ENCODE measurements around the gene NR2C2AP.
"Not testable (repeated sequence)": the region's sequence is repeated elsewhere in the genome, so short reads cannot be mapped to it uniquely, and the experiment has no call there.

The NR2C2AP gene

GRCh38 chr19:19203012-19203856, at the start of gene NR2C2AP:
NR2C2AP (minus strand) TSS chr19:19203414; CDS start chr19:19203060, 354 bp downstream.
- FAIRE-seq, result peak; percentile 90

- FAIRE-seq, result no peak
Observed at GRCh38 chr19:19250196-19250801, 47.1 kb upstream of the NR2C2AP start.

- FAIRE-seq, result no peak
Observed at GRCh38 chr19:19240476-19240875, 37.3 kb upstream of the NR2C2AP start.

GRCh38 chr19:19239675-19240074, 36.5 kb upstream of the NR2C2AP start:
- FAIRE-seq, result no peak

GRCh38 chr19:19238126-19238894, 35.1 kb upstream of the NR2C2AP start:
- FAIRE-seq, result no peak

GRCh38 chr19:19236173-19236572, 33.0 kb upstream of the NR2C2AP start:
- no peak for FAIRE-seq

- no peak for FAIRE-seq
Observed at GRCh38 chr19:19234220-19234816, 31.1 kb upstream of the NR2C2AP start.

- no peak for FAIRE-seq
Observed at GRCh38 chr19:19232261-19232721, 29.1 kb upstream of the NR2C2AP start.

- FAIRE-seq, result no peak
Observed at GRCh38 chr19:19230999-19231398, 27.8 kb upstream of the NR2C2AP start.

- no peak for FAIRE-seq
Observed at GRCh38 chr19:19229701-19230100, 26.5 kb upstream of the NR2C2AP start.

GRCh38 chr19:19227217-19227616, 24.0 kb upstream of the NR2C2AP start:
- no peak for FAIRE-seq

- no peak for FAIRE-seq
Observed at GRCh38 chr19:19226663-19227062, 23.4 kb upstream of the NR2C2AP start.

- FAIRE-seq, result no peak
Observed at GRCh38 chr19:19226204-19226603, 23.0 kb upstream of the NR2C2AP start.

- no peak for FAIRE-seq
Observed at GRCh38 chr19:19224852-19225494, 21.8 kb upstream of the NR2C2AP start.

GRCh38 chr19:19224150-19224851, 21.1 kb upstream of the NR2C2AP start:
- FAIRE-seq, result no peak

- no peak for FAIRE-seq
Observed at GRCh38 chr19:19223636-19224035, 20.4 kb upstream of the NR2C2AP start.

GRCh38 chr19:19223060-19223459, 19.8 kb upstream of the NR2C2AP start:
- FAIRE-seq, result no peak

GRCh38 chr19:19221000-19221399, 17.8 kb upstream of the NR2C2AP start:
- FAIRE-seq, result not testable (repeated sequence)

- FAIRE-seq, result no peak
Observed at GRCh38 chr19:19218911-19219310, 15.7 kb upstream of the NR2C2AP start.

- FAIRE-seq, result no peak
Observed at GRCh38 chr19:19217099-19217498, 13.9 kb upstream of the NR2C2AP start.

- FAIRE-seq, result no peak
Observed at GRCh38 chr19:19215792-19216191, 12.6 kb upstream of the NR2C2AP start.

GRCh38 chr19:19214892-19215291, 11.7 kb upstream of the NR2C2AP start:
- FAIRE-seq, result no peak
